Measurements from ENCODE around the gene THRA.

THRA gene, protein sequence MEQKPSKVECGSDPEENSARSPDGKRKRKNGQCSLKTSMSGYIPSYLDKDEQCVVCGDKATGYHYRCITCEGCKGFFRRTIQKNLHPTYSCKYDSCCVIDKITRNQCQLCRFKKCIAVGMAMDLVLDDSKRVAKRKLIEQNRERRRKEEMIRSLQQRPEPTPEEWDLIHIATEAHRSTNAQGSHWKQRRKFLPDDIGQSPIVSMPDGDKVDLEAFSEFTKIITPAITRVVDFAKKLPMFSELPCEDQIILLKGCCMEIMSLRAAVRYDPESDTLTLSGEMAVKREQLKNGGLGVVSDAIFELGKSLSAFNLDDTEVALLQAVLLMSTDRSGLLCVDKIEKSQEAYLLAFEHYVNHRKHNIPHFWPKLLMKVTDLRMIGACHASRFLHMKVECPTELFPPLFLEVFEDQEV

GRCh38 chr17:40062329-40063186 is at the start of gene THRA:
Gene THRA, plus strand, starts transcription at chr17:40062965. Its CDS starts 11,524 bp downstream, at chr17:40074489.
- H3K4me3 ChIP-seq (ENCODE audit: low read depth, low read length), result peak within 1 kb of the TSS; percentile 47
- TF ChIP-seq, protein P1, sequence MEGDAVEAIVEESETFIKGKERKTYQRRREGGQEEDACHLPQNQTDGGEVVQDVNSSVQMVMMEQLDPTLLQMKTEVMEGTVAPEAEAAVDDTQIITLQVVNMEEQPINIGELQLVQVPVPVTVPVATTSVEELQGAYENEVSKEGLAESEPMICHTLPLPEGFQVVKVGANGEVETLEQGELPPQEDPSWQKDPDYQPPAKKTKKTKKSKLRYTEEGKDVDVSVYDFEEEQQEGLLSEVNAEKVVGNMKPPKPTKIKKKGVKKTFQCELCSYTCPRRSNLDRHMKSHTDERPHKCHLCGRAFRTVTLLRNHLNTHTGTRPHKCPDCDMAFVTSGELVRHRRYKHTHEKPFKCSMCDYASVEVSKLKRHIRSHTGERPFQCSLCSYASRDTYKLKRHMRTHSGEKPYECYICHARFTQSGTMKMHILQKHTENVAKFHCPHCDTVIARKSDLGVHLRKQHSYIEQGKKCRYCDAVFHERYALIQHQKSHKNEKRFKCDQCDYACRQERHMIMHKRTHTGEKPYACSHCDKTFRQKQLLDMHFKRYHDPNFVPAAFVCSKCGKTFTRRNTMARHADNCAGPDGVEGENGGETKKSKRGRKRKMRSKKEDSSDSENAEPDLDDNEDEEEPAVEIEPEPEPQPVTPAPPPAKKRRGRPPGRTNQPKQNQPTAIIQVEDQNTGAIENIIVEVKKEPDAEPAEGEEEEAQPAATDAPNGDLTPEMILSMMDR (IDR thresholded peaks at IDR 0.05; ENCODE audit: borderline replicate concordance, insufficient read depth, low read depth, low read length), result peak; percentile 1; the same call in 1 of the 2 replicates

DNA sequence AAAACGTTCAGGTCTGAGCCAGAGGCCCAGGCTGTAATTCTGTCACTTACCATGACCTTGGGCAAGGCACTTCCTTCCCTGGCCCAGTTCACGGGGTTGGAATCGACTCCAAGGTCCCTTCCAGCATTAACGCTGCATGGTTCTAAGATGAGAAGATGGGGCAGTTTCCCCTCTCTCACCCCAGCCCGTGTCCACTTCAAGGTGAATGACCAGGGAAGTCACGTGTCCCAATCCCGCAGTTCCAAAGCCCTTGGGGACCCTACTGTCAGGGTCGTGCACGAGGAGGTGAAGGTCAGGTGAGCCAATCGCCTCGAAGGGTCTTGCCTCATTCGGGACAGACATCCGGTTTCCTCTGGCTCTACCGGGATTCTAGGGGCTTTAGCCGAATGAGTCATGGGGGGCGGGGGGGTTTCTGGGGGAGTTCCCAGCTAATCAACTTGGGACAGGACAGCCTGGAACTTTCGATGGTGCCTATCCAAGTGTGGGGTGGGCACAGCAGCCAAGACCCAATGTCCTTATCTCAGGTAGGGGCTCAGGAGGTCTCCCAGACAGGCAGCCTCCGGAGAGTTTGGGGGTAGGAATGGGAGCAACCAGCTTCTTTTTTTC is 48.3 kb upstream of the THRA start:
- TF ChIP-seq, protein P1 (IDR thresholded peaks at IDR 0.05; ENCODE audit: borderline replicate concordance, insufficient read depth, low read depth, low read length), result no peak
- no peak overlapping the region for H3K4me3 ChIP-seq (ENCODE audit: low read depth, low read length)

GRCh38 chr17:40015005-40015997 is 47.5 kb upstream of the THRA start, which contains the start of gene CSF3:
Gene CSF3, plus strand, starts transcription at chr17:40015440. Its CDS starts 35 bp downstream, at chr17:40015475.
- TF ChIP-seq, protein P1 (IDR thresholded peaks at IDR 0.05; ENCODE audit: borderline replicate concordance, insufficient read depth, low read depth, low read length), result no peak
- H3K4me3 ChIP-seq (ENCODE audit: low read depth, low read length), result no peak within 1 kb of the TSS

DNA sequence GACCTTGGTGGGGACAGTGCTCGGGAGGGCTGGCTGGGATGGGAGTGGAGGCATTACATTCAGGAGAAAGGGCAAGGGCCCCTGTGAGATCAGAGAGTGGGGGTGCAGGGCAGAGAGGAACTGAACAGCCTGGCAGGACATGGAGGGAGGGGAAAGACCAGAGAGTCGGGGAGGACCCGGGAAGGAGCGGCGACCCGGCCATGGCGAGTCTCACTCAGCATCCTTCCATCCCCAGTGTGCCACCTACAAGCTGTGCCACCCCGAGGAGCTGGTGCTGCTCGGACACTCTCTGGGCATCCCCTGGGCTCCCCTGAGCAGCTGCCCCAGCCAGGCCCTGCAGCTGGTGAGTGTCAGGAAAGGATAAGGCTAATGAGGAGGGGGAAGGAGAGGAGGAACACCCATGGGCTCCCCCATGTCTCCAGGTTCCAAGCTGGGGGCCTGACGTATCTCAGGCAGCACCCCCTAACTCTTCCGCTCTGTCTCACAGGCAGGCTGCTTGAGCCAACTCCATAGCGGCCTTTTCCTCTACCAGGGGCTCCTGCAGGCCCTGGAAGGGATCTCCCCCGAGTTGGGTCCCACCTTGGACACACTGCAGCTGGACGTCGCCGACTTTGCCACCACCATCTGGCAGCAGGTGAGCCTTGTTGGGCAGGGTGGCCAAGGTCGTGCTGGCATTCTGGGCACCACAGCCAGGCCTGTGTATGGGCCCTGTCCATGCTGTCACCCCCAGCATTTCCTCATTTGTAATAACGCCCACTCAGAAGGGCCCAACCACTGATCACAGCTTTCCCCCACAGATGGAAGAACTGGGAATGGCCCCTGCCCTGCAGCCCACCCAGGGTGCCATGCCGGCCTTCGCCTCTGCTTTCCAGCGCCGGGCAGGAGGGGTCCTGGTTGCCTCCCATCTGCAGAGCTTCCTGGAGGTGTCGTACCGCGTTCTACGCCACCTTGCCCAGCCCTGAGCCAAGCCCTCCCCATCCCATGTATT is 46.5 kb upstream of the THRA start:
- TF ChIP-seq, protein P1 (IDR thresholded peaks at IDR 0.05; ENCODE audit: borderline replicate concordance, insufficient read depth, low read depth, low read length), result no peak
- H3K4me3 ChIP-seq (ENCODE audit: low read depth, low read length), result no peak overlapping the region

DNA sequence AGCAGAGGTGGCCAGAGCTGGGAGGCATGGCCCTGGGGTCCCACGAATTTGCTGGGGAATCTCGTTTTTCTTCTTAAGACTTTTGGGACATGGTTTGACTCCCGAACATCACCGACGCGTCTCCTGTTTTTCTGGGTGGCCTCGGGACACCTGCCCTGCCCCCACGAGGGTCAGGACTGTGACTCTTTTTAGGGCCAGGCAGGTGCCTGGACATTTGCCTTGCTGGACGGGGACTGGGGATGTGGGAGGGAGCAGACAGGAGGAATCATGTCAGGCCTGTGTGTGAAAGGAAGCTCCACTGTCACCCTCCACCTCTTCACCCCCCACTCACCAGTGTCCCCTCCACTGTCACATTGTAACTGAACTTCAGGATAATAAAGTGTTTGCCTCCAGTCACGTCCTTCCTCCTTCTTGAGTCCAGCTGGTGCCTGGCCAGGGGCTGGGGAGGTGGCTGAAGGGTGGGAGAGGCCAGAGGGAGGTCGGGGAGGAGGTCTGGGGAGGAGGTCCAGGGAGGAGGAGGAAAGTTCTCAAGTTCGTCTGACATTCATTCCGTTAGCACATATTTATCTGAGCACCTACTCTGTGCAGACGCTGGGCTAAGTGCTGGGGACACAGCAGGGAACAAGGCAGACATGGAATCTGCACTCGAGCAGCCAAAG is 45.2 kb upstream of the THRA start:
- TF ChIP-seq, protein P1 (IDR thresholded peaks at IDR 0.05; ENCODE audit: borderline replicate concordance, insufficient read depth, low read depth, low read length), result no peak
- H3K4me3 ChIP-seq (ENCODE audit: low read depth, low read length), result no peak overlapping the region

All from GM12875 (cell line).